Measurements from ENCODE around the gene UST.

UST gene

DNA sequence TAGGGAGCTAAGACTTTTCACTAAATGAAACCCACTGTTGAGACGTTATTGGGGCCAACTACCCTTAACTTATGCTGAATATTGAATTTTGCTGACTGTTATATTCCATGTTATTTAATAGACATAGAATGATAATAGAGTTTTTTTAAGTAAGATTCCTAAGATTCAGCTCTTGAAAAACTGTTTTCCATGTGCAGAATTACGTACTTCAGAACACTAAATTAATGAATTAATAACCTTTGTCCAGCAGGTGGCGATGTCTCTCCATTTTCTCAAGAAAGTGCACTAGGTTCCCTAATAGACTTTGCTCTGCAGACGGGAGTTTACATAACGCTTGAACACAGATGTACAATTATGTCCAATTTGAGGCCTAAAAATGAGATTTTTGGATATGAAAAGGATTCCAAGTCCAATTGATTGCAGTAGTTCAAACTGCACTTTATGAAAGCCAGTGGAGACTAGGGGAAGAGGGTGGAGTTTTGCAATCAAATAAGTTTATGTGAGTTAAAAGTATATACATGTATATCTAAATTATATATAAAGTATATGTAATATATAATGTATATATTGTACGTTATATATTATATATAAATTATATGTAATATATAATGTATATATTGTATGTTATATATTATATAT lies 282.1 kb downstream of the UST start:
- no peak overlapping the region for H3K27ac ChIP-seq
- TF ChIP-seq CTCF (conservative IDR thresholded peaks at IDR 0.05) (peak; percentile 68), ZFX (IDR thresholded peaks at IDR 0.05) (no peak)

DNA sequence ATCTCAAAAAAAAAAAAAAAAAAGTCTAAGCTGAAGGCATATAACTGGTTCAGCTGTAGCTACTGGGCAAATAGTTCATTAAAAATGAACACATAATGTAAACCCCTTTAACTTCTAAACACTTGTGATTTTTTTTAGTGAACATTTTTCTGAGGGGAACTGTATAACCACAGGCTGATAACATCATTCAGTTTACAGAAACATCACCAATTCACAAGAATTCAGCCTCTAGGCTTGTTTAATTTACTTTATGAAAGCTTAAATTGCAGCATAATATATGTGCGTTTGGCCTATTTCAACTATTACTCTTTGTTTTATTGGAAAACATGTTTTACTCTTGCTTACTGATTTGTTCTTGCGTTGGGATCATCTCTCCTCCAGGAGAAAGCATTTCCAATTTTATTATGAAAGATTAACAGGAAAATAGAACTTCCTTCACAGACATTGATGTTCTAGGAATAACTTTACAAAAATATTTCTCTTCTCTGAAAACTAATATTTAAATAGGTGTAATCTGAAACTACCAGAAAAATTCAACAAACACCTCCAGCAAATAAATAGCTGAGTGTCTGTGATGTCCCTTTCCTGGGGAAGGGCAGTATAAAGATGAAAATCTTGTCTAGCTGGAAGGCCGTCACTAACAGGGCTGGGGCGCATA lies 284.5 kb downstream of the UST start:
- TF ChIP-seq CTCF (conservative IDR thresholded peaks at IDR 0.05) (no peak), ZFX (IDR thresholded peaks at IDR 0.05) (no peak)
- peak overlapping the region; percentile 49 for H3K27ac ChIP-seq

- H3K27ac ChIP-seq: peak overlapping the region; percentile 49
- TF ChIP-seq CTCF (conservative IDR thresholded peaks at IDR 0.05) (no peak), ZFX (IDR thresholded peaks at IDR 0.05) (no peak)
Observed at GRCh38 chr6:149031859-149032598, 285.2 kb downstream of the UST start.

DNA sequence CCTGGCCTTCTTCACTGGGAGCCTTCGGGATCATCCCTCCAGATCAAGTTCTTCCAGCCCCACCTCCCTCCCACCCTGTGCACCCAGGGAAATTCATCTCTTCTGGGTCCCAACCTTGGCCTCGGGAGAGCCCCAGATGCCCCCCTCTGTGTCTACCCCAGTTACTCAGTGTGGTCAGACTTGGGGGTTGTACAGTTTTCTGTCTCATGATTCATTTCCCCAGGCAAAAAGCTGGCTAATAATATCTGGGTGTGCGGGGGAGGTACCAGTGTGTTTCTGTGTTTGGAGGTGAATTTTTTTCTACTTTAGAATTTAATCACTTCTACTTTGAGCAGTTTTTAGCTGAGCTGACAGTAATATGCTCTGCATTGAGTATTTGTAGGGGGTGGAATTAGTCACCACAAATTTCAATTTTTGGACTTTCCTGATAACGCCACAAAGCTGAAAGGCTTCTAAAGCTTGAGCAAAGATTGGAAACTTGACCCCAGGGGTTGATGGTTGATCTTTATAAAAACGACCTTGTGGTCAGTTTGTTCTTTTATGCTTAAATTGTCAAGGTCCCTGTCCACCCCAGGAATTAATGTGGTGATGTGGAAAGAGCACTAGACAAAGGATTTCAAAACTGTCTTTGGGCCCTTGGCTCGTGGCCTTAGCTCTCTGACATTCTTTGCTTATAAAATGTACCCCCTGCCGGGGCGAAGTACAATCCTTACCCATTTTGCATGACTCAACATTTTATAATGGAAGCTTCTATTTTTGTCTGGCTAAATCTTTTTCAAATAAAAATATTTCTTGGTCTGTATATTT lies 286.0 kb downstream of the UST start:
- peak overlapping the region; percentile 49 for H3K27ac ChIP-seq

DNA sequence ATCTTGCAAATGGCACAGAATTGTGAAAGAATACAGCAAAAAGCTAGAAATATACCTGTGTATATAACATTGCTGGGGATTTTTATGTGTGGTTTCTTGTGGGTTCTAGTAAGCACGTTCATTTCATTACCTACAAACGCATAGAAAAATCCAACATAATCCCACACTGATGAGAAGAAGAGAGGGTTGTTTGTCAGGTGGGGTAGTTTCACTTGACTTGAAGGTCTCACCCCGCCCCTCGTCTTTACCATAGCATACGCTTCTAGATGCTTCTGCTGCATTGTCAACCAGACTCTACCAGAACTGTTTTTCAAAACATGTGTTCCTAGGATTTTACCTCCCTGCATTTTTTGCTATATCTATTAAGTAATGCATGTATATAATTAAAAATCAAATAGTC lies 286.6 kb downstream of the UST start:
- H3K27ac ChIP-seq: no peak overlapping the region
- TF ChIP-seq CTCF (conservative IDR thresholded peaks at IDR 0.05): no peak
- no peak for TF ChIP-seq ZFX (IDR thresholded peaks at IDR 0.05)

More for the DNA sequence above, 286.0 kb downstream of the UST start:
- no peak for TF ChIP-seq ZFX (IDR thresholded peaks at IDR 0.05)
- no peak for TF ChIP-seq CTCF (conservative IDR thresholded peaks at IDR 0.05)

GRCh38 chr6:149035766-149036165 lies 288.9 kb downstream of the UST start:
- H3K27ac ChIP-seq: no peak overlapping the region
- TF ChIP-seq ZFX (IDR thresholded peaks at IDR 0.05) (no peak), CTCF (conservative IDR thresholded peaks at IDR 0.05) (no peak)

Measured in C4-2B (cell line).